Bronchial epithelial cell (primary cell): ENCODE results near the gene PDZRN3. TPM values are rescaled to one million over a fixed set of nuclear protein-coding genes. Genes with fewer than 3 reads are reported as not detected.

Experiments
- DNase-seq: peaks from one replicate; pipeline ENCODE4 v3.0.0-alpha.2; 2010; ENCODE audit warnings: low read depth
- FAIRE-seq: peaks from 2 replicates; lab custom pipeline; 2011; peaks lifted over from hg19 to GRCh38; lab: Jason Lieb, UNC
- H3K27me3 ChIP-seq: 2 replicates; pipeline ENCODE4 v1.5.1; 2011; ENCODE audit warnings: low read length; ENCODE audit not compliant: control insufficient read depth, insufficient read depth
- H3K36me3 ChIP-seq: 2 replicates; pipeline ENCODE4 v1.5.1; 2011; ENCODE audit warnings: low read length; ENCODE audit not compliant: control insufficient read depth, insufficient read depth
- H3K4me3 ChIP-seq: 2 replicates; pipeline ENCODE4 v1.5.1; 2011; ENCODE audit warnings: mild to moderate bottlenecking, low read depth, low read length, control low read depth
- CTCF ChIP-seq: IDR thresholded peaks from 2 replicates; pipeline ENCODE4 v1.5.1; 2011; ENCODE audit warnings: mild to moderate bottlenecking, moderate library complexity, low read length, control low read depth, inconsistent platforms; ENCODE audit not compliant: insufficient read depth, severe bottlenecking
- total RNA-seq: library from RNA; depleted of rRNA; stranded (reverse); fragments of >200 nt; gene quantifications from 2 replicates; pipeline ENCODE4 v1.2.1, GENCODE V29; 2014

PDZRN3 gene
- total RNA-seq, 1 donor from 2014 or later, result 0.79 TPM

- H3K27me3 ChIP-seq, result no peaks in the 10 kb centered on the region
- no peaks in the 10 kb centered on the region for H3K36me3 ChIP-seq
- FAIRE-seq (no peak), DNase-seq (no peak)
- no peak overlapping the region for H3K4me3 ChIP-seq
- TF ChIP-seq CTCF, result no peak
These were observed 213.2 kb downstream of the PDZRN3 start for GRCh38 chr3:73411545-73411944.

- FAIRE-seq, result no peak
- H3K27me3 ChIP-seq, result no peaks in the 10 kb centered on the region
- H3K36me3 ChIP-seq, result no peaks in the 10 kb centered on the region
- DNase-seq, result no peak
- no peak for TF ChIP-seq CTCF
- no peak overlapping the region for H3K4me3 ChIP-seq
These were observed 215.5 kb downstream of the PDZRN3 start for GRCh38 chr3:73409138-73409763.

- TF ChIP-seq CTCF, result no peak
- H3K27me3 ChIP-seq, result no peaks in the 10 kb centered on the region
- H3K4me3 ChIP-seq, result no peak overlapping the region
- no peaks in the 10 kb centered on the region for H3K36me3 ChIP-seq
- DNase-seq, result no peak
- no peak for FAIRE-seq
These were observed 216.1 kb downstream of the PDZRN3 start for GRCh38 chr3:73408634-73409033.

GRCh38 chr3:73407577-73407976 is 217.2 kb downstream of the PDZRN3 start:
- FAIRE-seq (no peak), DNase-seq (no peak)
- TF ChIP-seq CTCF, result no peak
- Histone ChIP-seq H3K27me3 (no peaks in the 10 kb centered on the region), H3K36me3 (no peaks in the 10 kb centered on the region), H3K4me3 (no peak overlapping the region)

- no peaks in the 10 kb centered on the region for H3K36me3 ChIP-seq
- no peak for TF ChIP-seq CTCF
- DNase-seq, result no peak
- no peak overlapping the region for H3K4me3 ChIP-seq
- no peak for FAIRE-seq
- no peaks in the 10 kb centered on the region for H3K27me3 ChIP-seq
These were observed 218.9 kb downstream of the PDZRN3 start for GRCh38 chr3:73405853-73406252.

- Histone ChIP-seq H3K27me3 (no peaks in the 10 kb centered on the region), H3K36me3 (no peaks in the 10 kb centered on the region), H3K4me3 (no peak overlapping the region)
- FAIRE-seq, result no peak
- TF ChIP-seq CTCF, result no peak
- DNase-seq, result no peak
These were observed 219.7 kb downstream of the PDZRN3 start for GRCh38 chr3:73405000-73405399.
